ENCODE measurements around the gene ABCA13.

DNA sequence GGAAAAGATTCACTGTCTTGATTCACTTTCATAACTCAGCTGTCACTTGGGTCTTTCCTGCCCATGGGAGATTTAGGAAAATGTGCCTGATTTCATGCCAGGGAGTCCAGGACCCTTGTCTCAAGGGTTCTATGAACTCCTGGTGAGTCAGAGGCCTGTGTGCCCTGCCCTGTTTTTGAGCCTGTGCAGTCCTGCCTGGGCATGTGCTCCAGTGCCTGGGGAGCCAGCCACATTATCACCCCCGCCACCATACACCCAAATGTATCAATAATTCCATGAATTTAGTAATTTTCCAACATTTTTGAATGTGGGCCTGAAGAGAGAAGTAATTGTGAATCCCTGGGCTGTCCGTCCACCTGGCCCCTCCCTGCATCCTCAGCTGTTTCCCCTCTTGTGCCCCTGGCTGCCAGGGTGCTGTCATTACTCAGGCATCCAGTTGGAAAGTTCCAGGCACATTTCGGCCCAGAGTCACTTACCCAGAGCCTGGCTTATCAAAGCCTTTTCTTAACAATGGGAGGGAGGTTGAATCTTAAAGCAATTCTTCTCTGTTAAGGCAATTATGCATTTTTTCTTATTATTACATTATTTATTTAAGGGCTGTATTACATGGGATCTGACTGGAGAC, 465.2 kb downstream of the ABCA13 start:
- no peak for TF ChIP-seq EZH2 (IDR thresholded peaks at IDR 0.05)
- TF ChIP-seq SP1 (IDR thresholded peaks at IDR 0.05; ENCODE audit: low read depth): no peak
- TF ChIP-seq POLR2A (IDR thresholded peaks at IDR 0.05; ENCODE audit: borderline replicate concordance, extremely low read depth, insufficient read depth, insufficient read length): no peak
- TF ChIP-seq, protein P1, sequence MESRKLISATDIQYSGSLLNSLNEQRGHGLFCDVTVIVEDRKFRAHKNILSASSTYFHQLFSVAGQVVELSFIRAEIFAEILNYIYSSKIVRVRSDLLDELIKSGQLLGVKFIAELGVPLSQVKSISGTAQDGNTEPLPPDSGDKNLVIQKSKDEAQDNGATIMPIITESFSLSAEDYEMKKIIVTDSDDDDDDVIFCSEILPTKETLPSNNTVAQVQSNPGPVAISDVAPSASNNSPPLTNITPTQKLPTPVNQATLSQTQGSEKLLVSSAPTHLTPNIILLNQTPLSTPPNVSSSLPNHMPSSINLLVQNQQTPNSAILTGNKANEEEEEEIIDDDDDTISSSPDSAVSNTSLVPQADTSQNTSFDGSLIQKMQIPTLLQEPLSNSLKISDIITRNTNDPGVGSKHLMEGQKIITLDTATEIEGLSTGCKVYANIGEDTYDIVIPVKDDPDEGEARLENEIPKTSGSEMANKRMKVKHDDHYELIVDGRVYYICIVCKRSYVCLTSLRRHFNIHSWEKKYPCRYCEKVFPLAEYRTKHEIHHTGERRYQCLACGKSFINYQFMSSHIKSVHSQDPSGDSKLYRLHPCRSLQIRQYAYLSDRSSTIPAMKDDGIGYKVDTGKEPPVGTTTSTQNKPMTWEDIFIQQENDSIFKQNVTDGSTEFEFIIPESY (IDR thresholded peaks at IDR 0.05; ENCODE audit: extremely low read depth, insufficient replicate concordance, low read length): no peak
- TF ChIP-seq, protein P2, sequence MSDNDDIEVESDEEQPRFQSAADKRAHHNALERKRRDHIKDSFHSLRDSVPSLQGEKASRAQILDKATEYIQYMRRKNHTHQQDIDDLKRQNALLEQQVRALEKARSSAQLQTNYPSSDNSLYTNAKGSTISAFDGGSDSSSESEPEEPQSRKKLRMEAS (IDR thresholded peaks at IDR 0.05): no peak
- TF ChIP-seq, protein P3, sequence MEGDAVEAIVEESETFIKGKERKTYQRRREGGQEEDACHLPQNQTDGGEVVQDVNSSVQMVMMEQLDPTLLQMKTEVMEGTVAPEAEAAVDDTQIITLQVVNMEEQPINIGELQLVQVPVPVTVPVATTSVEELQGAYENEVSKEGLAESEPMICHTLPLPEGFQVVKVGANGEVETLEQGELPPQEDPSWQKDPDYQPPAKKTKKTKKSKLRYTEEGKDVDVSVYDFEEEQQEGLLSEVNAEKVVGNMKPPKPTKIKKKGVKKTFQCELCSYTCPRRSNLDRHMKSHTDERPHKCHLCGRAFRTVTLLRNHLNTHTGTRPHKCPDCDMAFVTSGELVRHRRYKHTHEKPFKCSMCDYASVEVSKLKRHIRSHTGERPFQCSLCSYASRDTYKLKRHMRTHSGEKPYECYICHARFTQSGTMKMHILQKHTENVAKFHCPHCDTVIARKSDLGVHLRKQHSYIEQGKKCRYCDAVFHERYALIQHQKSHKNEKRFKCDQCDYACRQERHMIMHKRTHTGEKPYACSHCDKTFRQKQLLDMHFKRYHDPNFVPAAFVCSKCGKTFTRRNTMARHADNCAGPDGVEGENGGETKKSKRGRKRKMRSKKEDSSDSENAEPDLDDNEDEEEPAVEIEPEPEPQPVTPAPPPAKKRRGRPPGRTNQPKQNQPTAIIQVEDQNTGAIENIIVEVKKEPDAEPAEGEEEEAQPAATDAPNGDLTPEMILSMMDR (IDR thresholded peaks at IDR 0.05 in 2 of 3, conservative IDR thresholded peaks at IDR 0.05 in 1 of 3; ENCODE audit: borderline replicate concordance in 1 of 3, insufficient read depth in 1 of 3, low read depth in 2 of 3, low read length in 2 of 3): no peak
- no peak for TF ChIP-seq ZNF274 (IDR thresholded peaks at IDR 0.05; ENCODE audit: low read depth, low read length)
- no peak for TF ChIP-seq POLR2AphosphoS5 (IDR thresholded peaks at IDR 0.05; ENCODE audit: low read depth, low read length)
- TF ChIP-seq CEBPB (IDR thresholded peaks at IDR 0.05; ENCODE audit: low read depth): no peak
- no peak for TF ChIP-seq CBX3 (IDR thresholded peaks at IDR 0.05; ENCODE audit: low read depth)
- no peak for TF ChIP-seq EGR1 (IDR thresholded peaks at IDR 0.05; ENCODE audit: low read depth)
- TF ChIP-seq, protein P4, sequence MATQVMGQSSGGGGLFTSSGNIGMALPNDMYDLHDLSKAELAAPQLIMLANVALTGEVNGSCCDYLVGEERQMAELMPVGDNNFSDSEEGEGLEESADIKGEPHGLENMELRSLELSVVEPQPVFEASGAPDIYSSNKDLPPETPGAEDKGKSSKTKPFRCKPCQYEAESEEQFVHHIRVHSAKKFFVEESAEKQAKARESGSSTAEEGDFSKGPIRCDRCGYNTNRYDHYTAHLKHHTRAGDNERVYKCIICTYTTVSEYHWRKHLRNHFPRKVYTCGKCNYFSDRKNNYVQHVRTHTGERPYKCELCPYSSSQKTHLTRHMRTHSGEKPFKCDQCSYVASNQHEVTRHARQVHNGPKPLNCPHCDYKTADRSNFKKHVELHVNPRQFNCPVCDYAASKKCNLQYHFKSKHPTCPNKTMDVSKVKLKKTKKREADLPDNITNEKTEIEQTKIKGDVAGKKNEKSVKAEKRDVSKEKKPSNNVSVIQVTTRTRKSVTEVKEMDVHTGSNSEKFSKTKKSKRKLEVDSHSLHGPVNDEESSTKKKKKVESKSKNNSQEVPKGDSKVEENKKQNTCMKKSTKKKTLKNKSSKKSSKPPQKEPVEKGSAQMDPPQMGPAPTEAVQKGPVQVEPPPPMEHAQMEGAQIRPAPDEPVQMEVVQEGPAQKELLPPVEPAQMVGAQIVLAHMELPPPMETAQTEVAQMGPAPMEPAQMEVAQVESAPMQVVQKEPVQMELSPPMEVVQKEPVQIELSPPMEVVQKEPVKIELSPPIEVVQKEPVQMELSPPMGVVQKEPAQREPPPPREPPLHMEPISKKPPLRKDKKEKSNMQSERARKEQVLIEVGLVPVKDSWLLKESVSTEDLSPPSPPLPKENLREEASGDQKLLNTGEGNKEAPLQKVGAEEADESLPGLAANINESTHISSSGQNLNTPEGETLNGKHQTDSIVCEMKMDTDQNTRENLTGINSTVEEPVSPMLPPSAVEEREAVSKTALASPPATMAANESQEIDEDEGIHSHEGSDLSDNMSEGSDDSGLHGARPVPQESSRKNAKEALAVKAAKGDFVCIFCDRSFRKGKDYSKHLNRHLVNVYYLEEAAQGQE (IDR thresholded peaks at IDR 0.05; ENCODE audit: low read depth): no peak
- no peak for TF ChIP-seq ELF1 (IDR thresholded peaks at IDR 0.05; ENCODE audit: borderline replicate concordance, low read depth)
- TF ChIP-seq YY1 (IDR thresholded peaks at IDR 0.05; ENCODE audit: extremely low read depth, insufficient replicate concordance, low read depth, low read length): no peak
